GM21737 (cell line): Measurements from ENCODE around the gene B4GALNT4.
"Not testable (repeated sequence)": the region's sequence is repeated elsewhere in the genome, so short reads cannot be mapped to it uniquely, and the experiment has no call there.

Source experiments
- ATAC-seq: cut with Tn5 transposase; IDR thresholded peaks from one replicate; pipeline ENCODE4 v1.9.1; 2021; ENCODE audit warnings: mild to moderate bottlenecking, moderate library complexity; ENCODE audit not compliant: unreplicated experiment

B4GALNT4 gene

GRCh38 chr11:369336-370018, at the start of gene B4GALNT4:
Gene B4GALNT4, plus strand, starts transcription at chr11:369499. Its CDS starts 305 bp downstream, at chr11:369804.
- ATAC-seq, result no peak

DNA sequence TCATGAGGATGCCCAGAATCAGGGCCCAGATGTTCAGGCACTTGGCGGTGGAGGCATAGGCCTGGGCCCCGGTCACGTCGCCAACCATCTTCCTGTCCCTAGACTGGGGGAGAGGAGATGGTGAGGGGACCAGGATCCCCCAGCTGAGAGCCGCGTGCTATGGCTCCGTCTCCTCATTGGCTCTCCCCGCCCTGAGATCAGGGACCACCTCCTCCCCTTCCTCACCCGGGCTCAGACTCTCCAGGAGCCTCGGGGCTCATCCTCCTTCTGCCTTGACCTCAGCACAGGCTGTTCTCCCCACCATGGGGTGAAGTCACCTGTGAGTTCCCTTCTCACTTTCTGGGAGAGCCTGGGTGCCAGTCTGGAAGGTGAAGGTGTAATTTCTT, 49.4 kb upstream of the B4GALNT4 start:
- not testable (repeated sequence) for ATAC-seq

DNA sequence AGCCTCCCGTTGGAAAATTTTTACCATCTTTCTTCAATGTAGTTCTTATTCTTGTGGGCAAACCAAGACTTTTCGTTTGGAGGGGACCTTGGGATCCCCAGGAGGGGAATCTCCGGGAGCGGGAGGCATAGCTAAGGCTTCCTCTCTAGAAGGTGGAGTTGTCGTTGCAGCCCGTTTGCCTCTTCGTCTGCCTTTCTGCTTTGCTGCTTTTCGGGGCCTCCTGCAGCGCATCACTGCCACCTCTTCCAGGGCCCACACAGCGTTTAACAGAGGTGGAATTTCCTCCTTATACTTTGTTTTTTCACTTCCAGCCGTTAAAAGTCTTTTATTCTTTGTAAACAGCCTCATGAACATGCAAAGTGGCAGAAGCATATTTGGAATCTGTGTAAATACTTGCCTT, 45.1 kb upstream of the B4GALNT4 start:
- ATAC-seq, result no peak

DNA sequence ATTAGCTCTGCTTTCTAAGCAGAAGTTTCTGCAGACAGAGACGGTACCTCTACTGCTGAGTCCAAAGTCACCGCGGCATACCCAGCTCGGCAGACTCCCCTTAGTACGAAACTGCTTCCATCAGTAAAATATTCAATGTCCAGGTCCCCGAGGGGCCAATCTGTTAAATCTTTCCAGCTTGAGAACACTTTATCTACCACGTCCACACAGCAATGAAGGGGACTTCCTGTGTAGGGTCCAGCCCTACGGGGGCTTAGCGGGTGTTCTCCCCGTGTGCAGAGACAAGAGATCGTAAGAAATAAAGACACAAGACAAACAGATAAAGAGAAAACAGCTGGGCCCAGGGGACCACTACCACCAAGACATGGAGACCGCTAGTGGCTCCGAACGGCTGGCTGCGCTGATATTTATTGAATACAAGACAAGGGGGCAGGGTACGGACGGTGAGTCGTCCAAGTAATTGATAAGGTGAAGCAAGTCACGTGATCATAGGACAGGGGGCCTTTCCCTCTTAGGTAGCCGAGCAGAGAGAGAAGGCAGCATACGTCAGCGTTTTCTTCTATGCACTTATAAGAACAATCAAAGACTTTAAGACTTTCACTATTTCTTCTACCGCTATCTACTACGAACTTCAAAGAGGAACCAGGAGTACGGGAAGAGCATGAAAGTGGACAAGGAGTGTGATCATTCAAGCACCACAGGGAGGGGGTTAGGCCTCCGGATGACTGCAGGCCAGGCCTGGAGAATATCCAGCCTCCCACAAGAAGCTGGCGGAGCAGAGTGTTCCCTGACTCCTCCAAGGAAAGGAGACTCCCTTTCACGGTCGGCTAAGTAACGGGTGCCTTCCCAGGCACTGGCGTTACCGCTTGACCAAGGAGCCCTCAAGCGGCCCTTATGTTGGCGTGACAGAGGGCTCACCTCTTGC, 44.4 kb upstream of the B4GALNT4 start:
- ATAC-seq, result not testable (repeated sequence)

DNA sequence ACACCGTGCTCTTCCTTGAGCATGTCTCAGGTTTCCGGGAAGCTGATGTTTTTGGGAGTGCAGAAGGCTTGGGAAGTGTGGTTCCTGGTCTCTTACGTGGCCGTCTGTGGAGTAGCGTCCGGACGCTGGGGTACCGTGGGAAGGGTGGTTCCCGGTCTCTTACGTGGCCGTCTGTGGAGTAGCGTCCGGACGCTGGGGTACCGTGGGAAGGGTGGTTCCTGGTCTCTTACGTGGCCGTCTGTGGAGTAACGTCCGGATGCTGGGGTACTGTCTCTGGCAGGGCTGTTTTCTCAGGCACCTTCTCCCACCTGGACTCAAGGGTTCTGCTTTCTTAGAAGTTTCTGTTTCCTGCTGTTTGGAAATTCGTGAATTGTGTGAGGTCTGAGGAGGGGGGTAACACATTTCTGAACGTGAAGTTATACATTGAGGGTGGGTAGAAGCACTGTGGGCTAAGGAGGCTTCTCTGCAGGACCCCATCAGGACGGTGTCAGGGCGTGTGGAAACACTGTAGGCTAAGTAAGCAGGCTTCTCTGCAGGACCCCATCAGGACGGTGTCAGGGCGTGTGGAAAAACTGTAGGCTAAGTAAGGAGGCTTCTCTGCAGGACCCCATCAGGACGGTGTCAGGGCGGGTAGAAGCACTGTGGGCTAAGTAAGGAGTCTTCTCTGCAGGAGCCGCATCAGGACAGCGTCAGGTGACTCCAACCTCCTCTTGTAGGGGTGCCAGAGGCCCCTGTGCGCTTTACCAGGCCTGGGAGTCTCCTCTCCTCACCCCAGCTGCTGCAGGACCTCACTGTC, 43.3 kb upstream of the B4GALNT4 start:
- ATAC-seq, result no peak

DNA sequence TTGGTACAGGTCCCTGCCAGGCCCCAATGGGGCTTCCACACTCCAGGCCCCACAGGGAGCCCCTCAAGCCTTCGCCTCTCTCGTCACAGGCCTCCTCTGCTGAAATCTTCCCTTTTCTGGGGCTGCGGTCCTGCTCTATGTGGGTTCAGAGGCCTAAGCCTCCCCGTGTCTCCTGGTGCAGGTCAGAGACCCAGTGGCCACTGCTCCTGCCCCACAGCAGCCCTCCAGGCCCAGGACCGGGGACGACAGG, 42.8 kb upstream of the B4GALNT4 start:
- no peak for ATAC-seq

DNA sequence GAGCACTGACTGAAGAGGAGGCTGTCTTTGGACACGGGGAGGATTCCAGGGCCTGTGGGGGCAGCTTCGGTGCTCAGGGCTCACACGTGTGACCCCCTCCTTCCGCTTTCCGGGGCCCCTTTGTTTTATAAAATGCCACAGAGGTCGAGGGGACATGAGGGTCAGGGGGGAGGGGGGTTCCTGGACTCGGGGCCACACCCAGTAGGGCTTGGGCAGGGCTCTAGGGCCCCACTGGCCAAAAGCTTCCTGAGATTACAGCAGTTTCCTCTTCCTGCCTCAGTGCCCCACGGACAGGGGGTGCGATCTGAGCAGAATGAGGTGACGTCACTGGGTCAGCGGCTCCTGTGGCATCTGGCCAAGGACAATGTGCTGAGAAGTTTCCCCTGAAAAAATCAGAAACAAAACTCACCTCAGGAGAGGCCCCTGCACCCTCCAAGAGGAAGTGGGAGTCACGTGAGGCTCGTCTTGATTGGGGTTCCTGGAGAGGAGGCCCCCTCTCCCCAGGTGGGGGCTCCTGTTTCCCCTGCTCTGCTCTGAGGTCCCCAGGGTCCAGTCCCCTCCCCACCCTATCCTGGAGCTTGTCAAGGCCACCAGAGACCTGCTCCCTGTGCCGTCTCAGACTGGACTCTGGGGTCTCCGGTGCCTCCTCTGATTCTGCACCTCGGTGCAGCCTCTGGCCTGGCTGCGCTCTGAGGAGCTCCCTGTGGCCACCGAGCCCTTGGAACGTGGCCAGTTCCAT, 42.3 kb upstream of the B4GALNT4 start:
- peak; percentile 41 for ATAC-seq

DNA sequence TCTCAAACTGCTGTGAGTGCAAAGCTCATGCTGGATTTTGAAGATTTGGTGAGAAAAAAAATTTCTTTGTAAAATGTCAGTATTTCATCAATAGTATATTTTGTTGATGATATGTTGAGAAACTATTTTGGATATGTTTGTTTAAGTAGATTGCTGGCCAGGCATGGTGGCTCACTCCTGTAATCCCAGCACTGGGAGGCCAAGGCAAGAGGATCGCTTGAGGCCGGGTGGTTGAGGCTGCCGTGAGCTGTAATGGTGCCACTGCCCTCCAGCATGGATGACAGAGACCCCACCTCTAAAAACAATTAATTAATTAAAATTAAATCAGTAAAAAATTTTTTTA, 41.7 kb upstream of the B4GALNT4 start:
- ATAC-seq, result no peak

DNA sequence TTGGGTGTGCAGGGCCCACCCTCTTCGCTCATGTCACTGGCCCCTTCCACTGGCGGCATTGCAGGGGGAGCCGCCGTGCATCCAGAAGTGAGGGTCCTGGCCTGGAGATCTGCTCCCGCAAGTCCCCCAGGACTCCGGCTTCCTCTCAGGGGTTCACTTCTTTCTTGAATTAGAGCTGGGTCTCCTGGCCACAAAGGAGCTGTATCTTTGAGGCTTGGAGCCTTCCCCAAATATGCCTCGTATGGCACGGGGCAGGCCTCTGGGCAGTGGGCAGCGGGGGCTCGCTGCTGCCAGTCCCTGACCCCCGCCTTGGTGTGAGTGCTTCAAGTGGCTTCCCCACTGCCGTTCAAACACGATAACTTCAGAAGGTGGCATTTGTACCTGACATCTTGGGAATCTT, 41.3 kb upstream of the B4GALNT4 start:
- no peak for ATAC-seq

DNA sequence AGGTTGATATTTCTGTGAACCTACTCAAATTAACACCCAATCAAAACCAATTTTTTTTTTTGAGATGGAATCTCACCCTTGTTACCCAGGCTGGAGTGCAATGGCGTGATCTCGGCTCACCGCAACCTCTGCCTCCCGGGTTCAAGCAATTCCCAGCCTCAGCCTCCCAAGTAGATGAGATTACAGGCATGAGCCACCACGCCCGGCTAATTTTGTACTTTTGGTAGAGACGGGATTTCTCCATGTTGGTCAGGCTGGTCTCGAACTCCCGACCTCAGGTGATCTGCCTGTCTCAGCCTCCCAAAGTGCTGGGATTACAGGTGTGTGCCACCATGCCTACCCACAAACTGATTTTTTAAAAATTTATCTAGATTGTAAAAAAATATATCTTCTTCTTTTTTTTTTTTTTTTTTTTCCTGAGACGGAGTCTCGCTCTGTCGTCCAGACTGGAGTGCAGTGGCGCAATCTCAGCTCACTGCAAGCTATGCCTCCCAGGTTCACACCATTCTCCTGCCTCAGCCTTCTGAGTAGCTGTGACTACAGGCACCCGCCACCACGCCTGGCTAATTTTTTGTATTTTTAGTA, 40.7 kb upstream of the B4GALNT4 start:
- ATAC-seq, result not testable (repeated sequence)

DNA sequence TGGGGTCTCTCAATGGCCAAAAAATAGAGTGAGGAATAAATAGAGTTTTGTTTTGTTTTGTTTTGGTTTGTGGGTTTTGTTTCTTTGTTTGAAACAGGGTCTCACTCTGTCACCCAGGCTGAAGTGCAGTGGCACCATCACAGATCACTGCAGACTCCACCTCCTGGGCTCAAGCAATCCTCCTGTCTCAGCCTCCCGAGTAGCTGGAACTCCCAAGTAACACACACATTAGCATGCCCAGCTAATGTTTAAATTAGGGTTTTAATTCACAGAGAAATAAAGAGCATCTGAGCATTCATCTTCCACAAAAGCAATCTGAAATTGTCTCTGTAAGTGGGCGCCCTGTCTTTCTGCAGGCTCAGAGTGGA, 39.4 kb upstream of the B4GALNT4 start:
- no peak for ATAC-seq

DNA sequence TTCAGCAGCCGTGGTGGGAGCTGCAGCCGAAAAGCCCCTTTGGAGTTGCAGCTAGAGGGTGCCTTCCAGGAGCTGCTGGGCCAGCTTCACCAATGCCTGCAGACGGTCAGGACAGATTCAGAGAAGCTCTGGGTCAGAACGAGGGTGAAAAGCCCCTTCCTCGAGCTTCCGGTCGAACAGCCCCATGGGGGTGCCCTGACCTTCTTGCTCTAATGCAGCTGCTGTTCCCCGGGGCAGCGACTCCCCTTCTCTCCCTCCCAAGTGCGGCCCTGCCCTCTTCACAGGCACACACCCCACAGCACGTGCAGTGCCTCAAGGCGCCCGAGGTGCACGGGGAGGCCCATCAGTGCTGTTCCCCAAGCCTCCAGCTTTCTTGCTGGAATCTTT, 39.0 kb upstream of the B4GALNT4 start:
- no peak for ATAC-seq

DNA sequence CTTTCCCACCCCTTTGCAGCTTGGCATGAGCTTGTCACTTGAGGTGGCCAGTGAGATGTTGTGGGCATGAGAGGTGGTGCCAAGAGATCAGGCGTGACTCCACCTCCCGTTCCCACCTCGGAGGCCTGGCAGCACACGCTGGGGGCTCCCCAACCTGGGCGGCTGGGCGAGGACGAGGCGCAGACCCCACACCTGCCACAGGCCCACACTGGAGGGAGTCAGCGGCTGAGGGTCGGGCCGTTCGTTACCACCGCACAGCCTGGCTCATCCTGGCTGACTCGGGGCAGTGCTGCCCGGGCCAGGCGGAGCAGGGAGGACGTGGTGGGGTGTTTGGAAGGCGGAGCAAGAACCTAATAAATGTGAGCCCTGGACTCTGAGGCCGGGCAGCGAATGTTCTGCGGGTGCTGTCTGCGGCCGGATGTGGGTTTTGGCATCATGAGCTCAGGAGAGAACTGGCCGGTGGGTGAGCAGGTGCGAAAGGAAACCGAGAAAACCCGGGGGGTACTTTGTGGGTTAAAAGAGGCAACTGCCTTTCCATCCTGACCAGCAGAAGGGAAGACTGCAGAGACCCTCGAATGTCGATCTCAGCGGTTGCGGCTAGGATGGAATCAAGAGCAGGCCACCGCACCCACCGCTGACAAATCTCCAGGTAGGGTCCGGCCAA, 38.5 kb upstream of the B4GALNT4 start:
- no peak for ATAC-seq

GRCh38 chr11:331358-332060, 37.8 kb upstream of the B4GALNT4 start:
- no peak for ATAC-seq

DNA sequence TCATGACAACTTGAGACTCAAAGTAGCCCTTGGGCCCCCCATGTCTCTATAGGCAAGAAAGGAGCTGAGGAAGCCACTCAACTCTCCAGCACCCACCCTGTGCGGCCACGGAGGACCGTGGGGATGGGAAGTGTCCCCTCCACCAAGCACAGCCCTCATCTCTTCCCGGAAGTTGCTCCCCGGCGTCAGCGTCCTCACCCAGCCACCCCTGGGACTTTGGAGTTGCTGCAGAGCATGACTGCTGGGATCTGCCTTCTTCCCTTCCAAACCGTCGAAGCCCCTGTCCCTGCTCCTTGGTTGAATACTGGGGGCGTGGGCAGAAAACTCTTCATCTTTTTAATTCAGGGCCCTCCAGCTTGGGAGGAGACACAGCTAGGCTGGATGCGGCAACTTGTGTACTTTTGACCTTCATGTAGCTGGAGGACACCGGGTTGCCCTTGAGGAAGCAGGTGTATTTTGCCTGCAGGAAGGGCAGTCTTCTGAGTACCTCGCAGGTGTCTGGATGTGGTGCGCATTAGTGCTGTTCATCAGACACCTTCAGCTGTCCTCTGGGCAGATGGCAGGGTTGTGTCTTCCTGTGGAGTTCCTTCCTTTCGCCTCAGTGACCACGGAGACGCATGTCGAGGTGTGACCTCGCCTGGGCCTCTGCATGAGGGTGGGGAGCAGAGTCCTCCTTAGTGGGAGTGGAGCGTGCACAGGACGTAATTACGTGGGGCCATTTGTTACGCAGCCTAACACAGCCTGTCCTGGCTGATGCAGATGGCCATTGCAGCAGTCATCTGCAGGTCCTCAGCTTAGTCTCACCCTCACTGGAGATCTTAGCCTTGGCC, 36.4 kb upstream of the B4GALNT4 start:
- ATAC-seq, result no peak

DNA sequence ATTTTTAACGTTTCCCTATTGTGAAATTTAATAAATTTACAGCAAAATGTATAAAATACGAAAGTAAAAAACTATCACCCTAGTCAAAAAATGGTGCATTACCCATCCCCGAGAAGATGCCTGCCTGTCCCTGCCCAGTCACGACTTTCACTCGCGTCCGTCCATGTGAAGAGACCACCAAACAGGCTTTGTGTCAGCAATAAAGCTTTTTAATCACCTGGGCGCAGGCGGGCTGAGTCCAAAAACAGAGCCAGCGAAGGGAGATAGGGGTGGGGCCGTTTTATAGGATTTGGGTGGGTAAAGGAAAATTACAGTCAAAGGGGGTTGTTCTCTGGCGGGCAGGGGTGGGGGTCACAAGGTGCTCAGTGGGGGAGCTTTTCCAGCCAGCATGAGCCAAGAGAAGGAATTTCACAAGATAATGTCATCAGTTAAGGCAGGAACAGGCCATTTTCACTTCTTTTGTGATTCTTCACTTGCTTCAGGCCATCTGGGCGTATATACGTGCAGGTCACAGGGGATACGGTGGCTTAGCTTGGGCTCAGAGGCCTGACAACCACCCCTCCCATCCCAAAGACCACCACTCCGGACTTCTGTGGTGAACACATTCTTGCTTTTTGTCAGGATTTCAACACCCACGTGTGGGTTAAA, 35.6 kb upstream of the B4GALNT4 start:
- not testable (repeated sequence) for ATAC-seq

GRCh38 chr11:334264-334994, 34.9 kb upstream of the B4GALNT4 start:
- ATAC-seq, result no peak
